Right lobe of liver (tissue), 4 donors: ENCODE data around the gene SPACA7.

Source experiments
- CTCF ChIP-seq, 4 donors: fragments of 200-600 bp in 3 of 4; fragments of 450-650 bp in 1 of 4; IDR thresholded peaks; one replicate each; pipeline versions ENCODE4 v1.5.1 to v1.8.0; 2016 to 2022; ENCODE audit warnings: antibody characterized with exemption in 4 of 4, mild to moderate bottlenecking in 2 of 4
- POLR2A ChIP-seq: fragments of 450-650 bp; IDR thresholded peaks from one replicate; pipeline ENCODE4 v1.6.1; 2017; ENCODE audit warnings: antibody characterized with exemption, mild to moderate bottlenecking
- donor health status: DM: no; HTN: no; CAD: no.
- donor health status: DM: no; HTN: no; CAD: no.
- donor health status: DM: no; HTN: yes; CAD: no.

GRCh38 chr13:112346173-112346898 is 29.8 kb upstream of the SPACA7 start:
- TF ChIP-seq CTCF (IDR thresholded peaks at IDR 0.05): peak in 1 of 4 donors; percentile 13
- TF ChIP-seq POLR2A: no peak
